CD4-positive, alpha-beta T cell (primary cell): ENCODE results near the gene GRIN1. TPM values are rescaled to one million over a fixed set of nuclear protein-coding genes. Genes with fewer than 3 reads are reported as not detected.

Experiments
- ATAC-seq: fragments of 200-7000 bp; cut with Tn5 transposase; one replicate; pipeline ENCODE4 v1.10.0; 2022; ENCODE audit warnings: mild to moderate bottlenecking; ENCODE audit not compliant: poor library complexity
- CTCF ChIA-PET: fragments of 350-600 bp; sonication (Branson Sonifier 250); formaldehyde crosslinking; loops from one replicate; lab custom pipeline; 2021; ENCODE audit warnings: antibody characterized with exemption, inconsistent platforms; lab: Charles Lee
- POLR2A ChIA-PET: fragments of 350-600 bp; sonication (Branson Sonifier 250); formaldehyde crosslinking; loops from one replicate; lab custom pipeline; 2021; ENCODE audit warnings: antibody characterized with exemption, inconsistent platforms; lab: Charles Lee
- DNase-seq, 14 experiments: peaks; one replicate each; pipeline ENCODE4 v3.0.0-alpha.2; 2013 to 2020; ENCODE audit warnings: mixed read lengths in 2 of 14
- H3K27ac ChIP-seq, 2 donors: one replicate each; pipeline versions ENCODE4 v1.5.1 to v1.7.0; 2013; ENCODE audit warnings: low read length in 2 of 2, low read depth in 1 of 2, mild to moderate bottlenecking in 1 of 2
- H3K27me3 ChIP-seq, 2 experiments: 1 replicate in 1 of 2; 2 replicates in 1 of 2; pipeline versions ENCODE4 v1.6.1 to v1.7.0; 2013; ENCODE audit warnings: low read length in 2 of 2, control low read depth in 1 of 2, mild to moderate bottlenecking in 1 of 2, moderate library complexity in 1 of 2; ENCODE audit not compliant: insufficient read depth in 2 of 2, control insufficient read depth in 1 of 2
- H3K36me3 ChIP-seq: one replicate; pipeline ENCODE4 v1.6.1; 2013; ENCODE audit warnings: low read length, control low read depth; ENCODE audit not compliant: insufficient read depth
- H3K4me1 ChIP-seq: one replicate; pipeline ENCODE4 v1.6.1; 2013; ENCODE audit warnings: low read length, control low read depth; ENCODE audit not compliant: insufficient read depth
- H3K4me3 ChIP-seq: one replicate; pipeline ENCODE4 v1.5.1; 2013; ENCODE audit warnings: mild to moderate bottlenecking, low read length, moderate library complexity
- H3K9me3 ChIP-seq, 2 experiments: 1 replicate in 1 of 2; 2 replicates in 1 of 2; pipeline versions ENCODE4 v1.6.1 to v1.7.0; 2013; ENCODE audit warnings: low read length in 2 of 2, mild to moderate bottlenecking in 2 of 2, control low read depth in 1 of 2, moderate library complexity in 1 of 2; ENCODE audit not compliant: control insufficient read depth in 1 of 2, insufficient read depth in 1 of 2
- H3K27ac Mint-ChIP-seq: one replicate; pipeline ENCODE4 v1.8.0; 2020; ENCODE audit warnings: mixed read lengths
- H3K27me3 Mint-ChIP-seq: one replicate; pipeline ENCODE4 v1.8.0; 2021; ENCODE audit warnings: mixed read lengths
- H3K36me3 Mint-ChIP-seq: one replicate; pipeline ENCODE4 v1.8.0; 2021; ENCODE audit warnings: low read depth, mixed read lengths
- H3K4me1 Mint-ChIP-seq: one replicate; pipeline ENCODE4 v1.8.0; 2021; ENCODE audit warnings: low read depth, mixed read lengths
- H3K4me3 Mint-ChIP-seq: one replicate; pipeline ENCODE4 v1.8.0; 2020; ENCODE audit warnings: mild to moderate bottlenecking, mixed read lengths
- H3K9me3 Mint-ChIP-seq: one replicate; pipeline ENCODE4 v1.8.0; 2020; ENCODE audit warnings: mixed read lengths
- CTCF ChIP-seq: fragments of 200-600 bp; IDR thresholded peaks from one replicate; pipeline ENCODE4 v1.8.0; 2022; ENCODE audit warnings: antibody characterized with exemption, mild to moderate bottlenecking
- intact Hi-C, 2 experiments: fragments of 100-400 bp; cut with DNase I in 1 of 2; cut with micrococcal nuclease in 1 of 2; formaldehyde crosslinking; loops; one replicate each; pipeline versions ENCODE4 v1.15.1 to v1.9.0; 2023 to 2025; cut with DNase I, micrococcal nuclease
- total RNA-seq, 174 experiments: library from RNA in 2 of 174; stranded (reverse) in 2 of 174; gene quantifications; one replicate each; pipeline ENCODE4 v1.2.3 and lab custom pipeline; 2021 to 2026

Gene GRIN1
- total RNA-seq, 2 experiments from 2014 or later = not detected

- no peak overlapping the region for H3K27ac Mint-ChIP-seq
- no peaks in the 10 kb centered on the region for H3K36me3 Mint-ChIP-seq
- H3K9me3 ChIP-seq = peaks cover 0 to 6% of the 10 kb centered on the region in 2 experiments
- intact Hi-C loops = loop anchor here in 1 of 2 experiments (2.0 kb wide), 1 partner anchor 23 kb away; the partner anchor contains the start of gene RNF208
- no peak for DNase-seq
- H3K27me3 Mint-ChIP-seq = no peaks in the 10 kb centered on the region
- peaks cover 17% of the 10 kb centered on the region for H3K4me1 Mint-ChIP-seq
- peak overlapping the region; percentile 86 for H3K4me3 Mint-ChIP-seq
- TF ChIP-seq CTCF = no peak
- H3K9me3 Mint-ChIP-seq = no peaks in the 10 kb centered on the region
- POLR2A ChIA-PET = interaction anchor here (1.1 to 1.7 kb wide), 2 partner anchors 11 kb away, joined by 5 to 39 read pairs; partner anchors contain the start of genes ANAPC2 and SSNA1
- H3K4me3 ChIP-seq = no peak overlapping the region
- H3K4me1 ChIP-seq = peaks cover 42% of the 10 kb centered on the region
- no peak for ATAC-seq
- CTCF ChIA-PET = no interaction called here
- H3K27ac ChIP-seq = no peak overlapping the region
- H3K27me3 ChIP-seq = no peaks in the 10 kb centered on the region
- H3K36me3 ChIP-seq = peaks cover 2% of the 10 kb centered on the region
Observed at GRCh38 chr9:137199411-137200121, 60.6 kb downstream of the GRIN1 start.

GRCh38 chr9:137200311-137201204 lies 61.6 kb downstream of the GRIN1 start, which contains the start of gene TPRN:
Gene TPRN (minus strand): TSS chr9:137200741. CDS start chr9:137200711, 30 bp downstream.
- H3K9me3 ChIP-seq = peaks cover 0 to 6% of the 10 kb centered on the region in 2 experiments
- intact Hi-C loops = loop anchor here (1.0 to 2.0 kb wide), 2 partner anchors 22 to 23 kb away; partner anchors contain the start of gene RNF208 (in 1 of the 2)
- H3K9me3 Mint-ChIP-seq = no peaks in the 10 kb centered on the region
- H3K27me3 Mint-ChIP-seq = no peaks in the 10 kb centered on the region
- no peak for TF ChIP-seq CTCF
- peak within 1 kb of the TSS; percentile 72 to 76 for H3K27ac ChIP-seq
- peaks cover 48% of the 10 kb centered on the region for H3K4me1 ChIP-seq
- ATAC-seq = peak; percentile 94
- ChIA-PET POLR2A (interaction anchor here (0.6 to 2.5 kb wide), 13 partner anchors 8 to 662 kb away, joined by 3 to 39 read pairs (median 6); partner anchors contain the start of genes ANAPC2, MAN1B1, NELFB and RNF208), CTCF (interaction anchor here (0.6 to 1.4 kb wide), 7 partner anchors 11 to 133 kb away, joined by 3 to 9 read pairs (median 4); partner anchors contain the start of genes ANAPC2, RNF224 and SSNA1)
- H3K36me3 Mint-ChIP-seq = peaks cover 5% of the 10 kb centered on the region
- peak; percentile 93 to 99 (median 98) for DNase-seq
- H3K4me3 ChIP-seq = peak within 1 kb of the TSS; percentile 87
- H3K4me1 Mint-ChIP-seq = peaks cover 23% of the 10 kb centered on the region
- peaks cover 2% of the 10 kb centered on the region for H3K36me3 ChIP-seq
- no peaks in the 10 kb centered on the region for H3K27me3 ChIP-seq
- H3K4me3 Mint-ChIP-seq = peak within 1 kb of the TSS; percentile 93
- H3K27ac Mint-ChIP-seq = peak within 1 kb of the TSS; percentile 84
